HepG2 (cell line): ENCODE data around the gene CNDP1. TPM values are rescaled to one million over a fixed set of nuclear protein-coding genes. Genes with fewer than 3 reads are reported as not detected.

ENCODE experiments used
- ATF3 ChIP-seq: sonication (generic); formaldehyde crosslinking; IDR thresholded peaks from 2 replicates; pipeline ENCODE4 v1.4.0; 2020; ENCODE audit warnings: missing genetic modification reagents
- BRD4 ChIP-seq: sonication (generic); formaldehyde crosslinking; IDR thresholded peaks from 2 replicates; pipeline ENCODE4 v1.4.0; 2020; ENCODE audit warnings: missing genetic modification reagents
- CHCHD3 ChIP-seq: sonication (generic); formaldehyde crosslinking; IDR thresholded peaks from 2 replicates; pipeline ENCODE4 v1.8.0; 2022; ENCODE audit warnings: mild to moderate bottlenecking, missing genetic modification reagents, moderate library complexity
- DNMT3B ChIP-seq: conservative IDR thresholded peaks from 2 replicates; pipeline ENCODE4 v1.6.1; 2016; ENCODE audit warnings: missing biosample characterization, control low read depth
- DRAP1 ChIP-seq: IDR thresholded peaks from 2 replicates; pipeline ENCODE4 v1.6.1; 2016; ENCODE audit warnings: missing genetic modification reagents, missing compliant biosample characterization
- PRPF4 ChIP-seq: fragments of 200-400 bp; formaldehyde crosslinking; IDR thresholded peaks from 2 replicates; pipeline ENCODE4 v1.6.1; 2016; ENCODE audit warnings: low read length, low read depth; ENCODE audit not compliant: poor library complexity, severe bottlenecking
- ZBED4 ChIP-seq: sonication (generic); formaldehyde crosslinking; IDR thresholded peaks from 2 replicates; pipeline ENCODE4 v1.4.0; 2020; ENCODE audit warnings: missing genetic modification reagents, borderline replicate concordance
- ZFAT ChIP-seq: sonication (generic); formaldehyde crosslinking; conservative IDR thresholded peaks from 2 replicates; pipeline ENCODE4 v1.8.1; 2023; ENCODE audit warnings: missing genetic modification reagents, inconsistent platforms
- ZFY ChIP-seq: sonication (generic); formaldehyde crosslinking; IDR thresholded peaks from 2 replicates; pipeline ENCODE4 v1.4.0; 2020; ENCODE audit warnings: missing genetic modification reagents
- ZNF354B ChIP-seq: sonication (generic); formaldehyde crosslinking; IDR thresholded peaks from 2 replicates; pipeline ENCODE4 v1.8.0; 2022; ENCODE audit warnings: mild to moderate bottlenecking, missing genetic modification reagents
- ZNF552 ChIP-seq: sonication (generic); formaldehyde crosslinking; IDR thresholded peaks from 2 replicates; pipeline ENCODE4 v1.9.0; 2022; ENCODE audit warnings: missing genetic modification reagents, mild to moderate bottlenecking, borderline replicate concordance
- polyA plus RNA-seq, 8 experiments: library from polyadenylated mRNA; depleted of rRNA in 3 of 8; stranded (reverse) in 7 of 8; unstranded in 1 of 8; fragments of >200 nt; fragmentation: Illumina TruSeq in 4 of 8; extraction: Trizol in 4 of 8; gene quantifications; 2 replicates each; pipeline versions ENCODE4 v1.2.1 to v1.2.3, GENCODE V29; 2011 to 2016; ENCODE audit warnings: low read depth in 4 of 8, missing spikeins in 1 of 8, mixed read lengths in 1 of 8; ENCODE audit not compliant: insufficient read depth in 1 of 8
- total RNA-seq, 5 experiments: library from RNA; depleted of rRNA; stranded (reverse); fragments of >200 nt; fragmentation: Illumina TruSeq; extraction: Trizol; gene quantifications; 2 replicates each; pipeline ENCODE4 v1.2.3, GENCODE V29; 2016; ENCODE audit warnings: low read depth in 1 of 5

The CNDP1 gene
- total and polyA plus RNA-seq, 2 of the 13 experiments (the other 11 are each of a cell fraction or from before 2014, with no cell fraction given), result 0.01 TPM; not detected in 1

GRCh38 chr18:74598350-74599001, 64.2 kb downstream of the CNDP1 start (continued):
- TF ChIP-seq ZBED4 (0 out of 2 replicates have a peak, but pooled peaks have one; percentile 20), PRPF4 (no peak), BRD4 (0 out of 2 replicates have a peak, but pooled peaks have one; percentile 47), ZNF552 (CRISPR knock-in tag) (no peak), DRAP1 (no peak), CHCHD3 (CRISPR knock-in tag) (0 out of 2 replicates have a peak, but pooled peaks have one; percentile 50), DNMT3B (CRISPR knock-in tag) (no peak), ATF3 (CRISPR knock-in tag) (no peak), ZFAT (CRISPR knock-in tag) (no peak), ZNF354B (no peak), ZFY (CRISPR knock-in tag) (peak; percentile 51)
